H1 (cell line): ENCODE results near the gene PEX26. TPM values are rescaled to one million over a fixed set of nuclear protein-coding genes. Genes with fewer than 3 reads are reported as not detected.

Experiments
- CTCF ChIA-PET: fragments of 300-600 bp; sonication (Branson Sonifier 250); formaldehyde crosslinking; loops from one replicate; lab custom pipeline; 2021; ENCODE audit not compliant: partially characterized antibody; lab: Charles Lee
- POLR2A ChIA-PET: fragments of 300-600 bp; sonication (Branson Sonifier 250); formaldehyde crosslinking; loops from one replicate; lab custom pipeline; 2021; ENCODE audit warnings: inconsistent platforms; ENCODE audit not compliant: partially characterized antibody; lab: Charles Lee
- DNase-seq, 2 experiments: peaks; one replicate each; pipeline versions ENCODE4 v3.0.0 to v3.0.0-alpha.2; 2010 to 2022; ENCODE audit warnings: low spot score in 2 of 2, low read depth in 1 of 2, mixed read lengths in 1 of 2
- FAIRE-seq: peaks from 2 replicates; lab custom pipeline; 2011; peaks lifted over from hg19 to GRCh38; lab: Jason Lieb, UNC
- H2AFZ ChIP-seq: 2 replicates; pipeline ENCODE4 v1.8.1; 2012; ENCODE audit warnings: low read length, inconsistent platforms
- H2AK5ac ChIP-seq: 2 replicates; pipeline ENCODE4 v1.6.1; 2013; ENCODE audit warnings: low read depth, low read length
- H2BK120ac ChIP-seq: replicated peaks from 2 replicates; pipeline ENCODE3; 2013; ENCODE audit warnings: low read depth, low read length, inconsistent platforms
- H2BK12ac ChIP-seq: 2 replicates; pipeline ENCODE4 v1.6.1; 2013; ENCODE audit warnings: low read depth, low read length
- H2BK15ac ChIP-seq: 2 replicates; pipeline ENCODE4 v1.6.1; 2013; ENCODE audit warnings: low read length
- H2BK20ac ChIP-seq: 2 replicates; pipeline ENCODE4 v1.6.1; 2013; ENCODE audit warnings: low read length
- H2BK5ac ChIP-seq: 2 replicates; pipeline ENCODE4 v1.6.1; 2013; ENCODE audit warnings: low read depth, low read length
- H3K14ac ChIP-seq: 2 replicates; pipeline ENCODE4 v1.6.1; 2013; ENCODE audit warnings: inconsistent platforms; ENCODE audit not compliant: insufficient read length
- H3K18ac ChIP-seq: 2 replicates; pipeline ENCODE4 v1.6.1; 2013; ENCODE audit warnings: low read length; ENCODE audit errors: extremely low read depth
- H3K23ac ChIP-seq: 2 replicates; pipeline ENCODE4 v1.6.1; 2013; ENCODE audit warnings: inconsistent platforms; ENCODE audit not compliant: insufficient read length
- H3K23me2 ChIP-seq: 2 replicates; pipeline ENCODE4 v1.6.1; 2013; ENCODE audit warnings: low read depth, low read length
- H3K27ac ChIP-seq: 2 replicates; pipeline ENCODE4 v1.6.1; 2011; ENCODE audit warnings: low read depth, low read length, inconsistent platforms
- H3K27me3 ChIP-seq, 4 experiments: replicated peaks in 1 of 4; 1 replicate in 1 of 4; 2 replicates in 3 of 4; pipeline versions ENCODE4 v1.6.1 to v1.8.1; 2011 to 2013; ENCODE audit warnings: low read length in 3 of 4, mild to moderate bottlenecking in 3 of 4, inconsistent platforms in 2 of 4, mixed read lengths in 2 of 4, moderate library complexity in 1 of 4; ENCODE audit not compliant: control insufficient read depth in 3 of 4, insufficient read depth in 3 of 4; ENCODE audit errors: extremely low read depth in 1 of 4
- H3K36me3 ChIP-seq, 4 experiments: 2 replicates each; pipeline versions ENCODE4 v1.6.1 to v1.8.1; 2011 to 2013; ENCODE audit warnings: mild to moderate bottlenecking in 4 of 4, low read length in 3 of 4, moderate library complexity in 2 of 4, control low read depth in 1 of 4, inconsistent platforms in 1 of 4; ENCODE audit not compliant: insufficient read depth in 4 of 4, control insufficient read depth in 2 of 4
- H3K4ac ChIP-seq: replicated peaks from 2 replicates; pipeline ENCODE3; 2013; ENCODE audit warnings: low read length, low read depth, mixed read lengths, inconsistent platforms; ENCODE audit not compliant: insufficient read length
- H3K4me1 ChIP-seq, 4 experiments: replicated peaks in 1 of 4; 1 replicate in 1 of 4; 2 replicates in 3 of 4; pipeline versions ENCODE4 v1.6.1 to v1.8.1; 2011 to 2013; ENCODE audit warnings: low read length in 3 of 4, inconsistent platforms in 2 of 4, mixed read lengths in 1 of 4; ENCODE audit not compliant: insufficient read depth in 4 of 4, control insufficient read depth in 3 of 4
- H3K4me2 ChIP-seq, 2 experiments: 2 replicates each; pipeline versions ENCODE4 v1.6.1 to v1.8.1; 2011 to 2013; ENCODE audit warnings: low read depth in 2 of 2, low read length in 2 of 2, control low read depth in 1 of 2, inconsistent platforms in 1 of 2, mild to moderate bottlenecking in 1 of 2; ENCODE audit not compliant: insufficient read depth in 1 of 2
- H3K4me3 ChIP-seq, 4 experiments: fragments of 200-600, 300-600 bp in 1 of 4; sonication (generic), shearing (Covaris generic), sonication (Bioruptor Twin) in 1 of 4; 2 replicates each; pipeline versions ENCODE4 v1.5.1 to v1.8.1; 2011 to 2016; ENCODE audit warnings: low read length in 4 of 4, low read depth in 3 of 4, control low read depth in 2 of 4, inconsistent platforms in 2 of 4, mild to moderate bottlenecking in 2 of 4, mixed read lengths in 1 of 4, moderate library complexity in 1 of 4; ENCODE audit not compliant: insufficient read depth in 2 of 4; ENCODE audit errors: extremely low read depth in 1 of 4
- H3K56ac ChIP-seq: replicated peaks from 2 replicates; pipeline ENCODE3; 2013; ENCODE audit warnings: low read depth, mild to moderate bottlenecking, mixed read lengths, low read length, inconsistent platforms; ENCODE audit not compliant: insufficient read length
- H3K79me1 ChIP-seq: 2 replicates; pipeline ENCODE4 v1.6.1; 2013; ENCODE audit warnings: low read depth, low read length, control low read depth
- H3K79me2 ChIP-seq, 2 experiments: 2 replicates each; pipeline versions ENCODE4 v1.6.1 to v1.8.1; 2012 to 2013; ENCODE audit warnings: low read length in 2 of 2, mild to moderate bottlenecking in 2 of 2, inconsistent platforms in 1 of 2; ENCODE audit not compliant: insufficient read depth in 2 of 2, control insufficient read depth in 1 of 2
- H3K9ac ChIP-seq, 4 experiments: replicated peaks in 1 of 4; 1 replicate in 1 of 4; 2 replicates in 3 of 4; pipeline versions ENCODE4 v1.6.1 to v1.8.1; 2011 to 2013; ENCODE audit warnings: low read depth in 3 of 4, low read length in 3 of 4, control low read depth in 2 of 4, mild to moderate bottlenecking in 2 of 4, moderate library complexity in 2 of 4, inconsistent platforms in 1 of 4; ENCODE audit errors: extremely low read depth in 1 of 4
- H3K9me3 ChIP-seq, 2 experiments: 2 replicates each; pipeline versions ENCODE4 v1.6.1 to v1.8.1; 2012 to 2013; ENCODE audit warnings: mild to moderate bottlenecking in 2 of 2, moderate library complexity in 2 of 2, control low read depth in 1 of 2, inconsistent platforms in 1 of 2, low read depth in 1 of 2, low read length in 1 of 2, mixed read lengths in 1 of 2; ENCODE audit not compliant: insufficient read depth in 2 of 2
- H4K20me1 ChIP-seq, 2 experiments: replicated peaks in 1 of 2; 2 replicates each; pipeline versions ENCODE3 to v1.8.1; 2011 to 2013; ENCODE audit warnings: inconsistent platforms in 2 of 2, low read length in 2 of 2, mild to moderate bottlenecking in 1 of 2; ENCODE audit not compliant: insufficient read depth in 2 of 2, control insufficient read depth in 1 of 2
- H4K5ac ChIP-seq: 2 replicates; pipeline ENCODE4 v1.6.1; 2013; ENCODE audit warnings: low read length, low read depth, mixed read lengths, inconsistent platforms; ENCODE audit not compliant: insufficient read length
- H4K8ac ChIP-seq: 2 replicates; pipeline ENCODE4 v1.8.0; 2013; ENCODE audit warnings: mild to moderate bottlenecking, moderate library complexity, low read length, inconsistent platforms; ENCODE audit not compliant: insufficient read depth; ENCODE audit errors: extremely low read depth
- H4K91ac ChIP-seq: replicated peaks from 2 replicates; pipeline ENCODE3; 2013; ENCODE audit warnings: low read length, mixed read lengths, inconsistent platforms; ENCODE audit not compliant: insufficient read length
- ATF2 ChIP-seq: IDR thresholded peaks from 2 replicates; pipeline ENCODE4 v1.6.1; 2012; ENCODE audit warnings: low read length, inconsistent platforms
- E2F6 ChIP-seq: IDR thresholded peaks from 2 replicates; pipeline ENCODE4 v1.6.1; 2012; ENCODE audit warnings: inconsistent platforms
- JUN ChIP-seq: IDR thresholded peaks from 2 replicates; pipeline ENCODE4 v1.6.1; 2011; ENCODE audit warnings: low read depth, mild to moderate bottlenecking, improper control_type of control experiment, low read length
- KDM5A ChIP-seq: fragments of 200-600 bp; IDR thresholded peaks from 2 replicates; pipeline ENCODE4 v1.7.1; 2012; ENCODE audit warnings: mild to moderate bottlenecking, low read length, inconsistent platforms, mixed read lengths
- NRF1 ChIP-seq: IDR thresholded peaks from 2 replicates; pipeline ENCODE4 v1.6.1; 2011; ENCODE audit warnings: mild to moderate bottlenecking, low read depth, low read length, improper control_type of control experiment
- POLR2AphosphoS5 ChIP-seq: IDR thresholded peaks from 2 replicates; pipeline ENCODE4 v1.6.1; 2011; ENCODE audit warnings: low read depth, low read length
- RAD21 ChIP-seq, 2 experiments: IDR thresholded peaks in 1 of 2; conservative IDR thresholded peaks in 1 of 2; 2 replicates each; pipeline ENCODE4 v1.6.1; 2011; ENCODE audit warnings: low read depth in 2 of 2, low read length in 2 of 2, improper control_type of control experiment in 1 of 2, inconsistent platforms in 1 of 2, mild to moderate bottlenecking in 1 of 2, moderate library complexity in 1 of 2
- SP2 ChIP-seq: IDR thresholded peaks from 2 replicates; pipeline ENCODE4 v1.6.1; 2012; ENCODE audit warnings: mild to moderate bottlenecking, low read length, inconsistent platforms
- SRF ChIP-seq: IDR thresholded peaks from 2 replicates; pipeline ENCODE4 v1.6.1; 2011; ENCODE audit warnings: mild to moderate bottlenecking, low read depth, low read length, moderate library complexity
- TAF7 ChIP-seq: optimal IDR thresholded peaks from 2 replicates; pipeline ENCODE3; 2011; ENCODE audit warnings: low read depth, mild to moderate bottlenecking, inconsistent platforms, low read length, moderate library complexity, borderline replicate concordance
- WGBS, 2 experiments: shearing (Covaris generic) in 1 of 2; methylation state at CpG; one replicate each; pipeline versions ENCODE4 v1.1.6 to v1.1.7; 2013 to 2015; ENCODE audit warnings: low lambda C conversion rate in 2 of 2, mixed read lengths in 2 of 2, inconsistent platforms in 1 of 2, low coverage in 1 of 2, missing lambda C conversion rate in 1 of 2; ENCODE audit not compliant: insufficient replicate concordance in 2 of 2, insufficient coverage in 1 of 2, insufficient read length in 1 of 2; ENCODE audit errors: extremely low coverage in 1 of 2, missing lambda C conversion rate in 1 of 2; 5-methylcytosine and 5-hydroxymethylcytosine counted together
- polyA plus RNA-seq, 7 experiments: library from polyadenylated mRNA; depleted of rRNA in 3 of 7; stranded (reverse) in 5 of 7; unstranded in 2 of 7; fragments of >200 nt in 5 of 7; fragments of 200-250 nt in 2 of 7; gene quantifications; 1 replicate in 5 of 7; 2 replicates in 1 of 7; 4 replicates in 1 of 7; pipeline versions ENCODE4 v1.2.1 to v1.2.3, GENCODE V29; 2011 to 2013; ENCODE audit warnings: missing spikeins in 2 of 7, mixed read lengths in 2 of 7
- total RNA-seq: library from RNA; stranded (reverse); fragmentation: NEBNext Ultra II Directional; extraction: Animal tissue kit (Norgen Biotek cat#: 25700); gene quantifications from 2 replicates; pipeline ENCODE4 v1.2.1, GENCODE V29; 2021

The PEX26 gene
- total and polyA plus RNA-seq, 2 of the 8 experiments (the other 6 are each of a cell fraction or from before 2014, with no cell fraction given): 33.1 to 49.0 TPM

- H2BK15ac ChIP-seq: no peak overlapping the region
- H3K23ac ChIP-seq: no peak overlapping the region
- no peak overlapping the region for H2BK20ac ChIP-seq
- no peak overlapping the region for H3K4me2 ChIP-seq
- no peak overlapping the region for H2BK5ac ChIP-seq
- no peak overlapping the region for H2BK120ac ChIP-seq
- no peak overlapping the region for H3K9ac ChIP-seq
- peaks cover 0 to 7% (median 4%) of the 10 kb centered on the region in 4 experiments; a peak in 6 of 7 replicates for H3K27me3 ChIP-seq
- H4K20me1 ChIP-seq: no peaks in the 10 kb centered on the region
- no peak overlapping the region for H3K4ac ChIP-seq
- no peak overlapping the region for H3K18ac ChIP-seq
- no peaks in the 10 kb centered on the region for H3K79me2 ChIP-seq
- DNase-seq (no peak), FAIRE-seq (no peak)
- H2AFZ ChIP-seq: no peak overlapping the region
- no peak overlapping the region for H3K4me3 ChIP-seq
- H2BK12ac ChIP-seq: no peak overlapping the region
- H3K9me3 ChIP-seq: peaks cover 7 to 15% of the 10 kb centered on the region in 2 experiments
- H3K4me1 ChIP-seq: no peaks in the 10 kb centered on the region
- H2AK5ac ChIP-seq: no peak overlapping the region
- H4K8ac ChIP-seq: no peak overlapping the region
- no peak overlapping the region for H3K27ac ChIP-seq
- POLR2A ChIA-PET: no interaction called here
- CTCF ChIA-PET: no interaction called here
- no peaks in the 10 kb centered on the region for H3K23me2 ChIP-seq
- no peak overlapping the region for H3K56ac ChIP-seq
- no peak for TF ChIP-seq ATF2
- TF ChIP-seq SP2: no peak
- no peak for TF ChIP-seq NRF1
- no peak for TF ChIP-seq E2F6
- TF ChIP-seq JUN: no peak
- TF ChIP-seq SRF: no peak
- TF ChIP-seq RAD21 (IDR thresholded peaks at IDR 0.05 in 1 of 2, conservative IDR thresholded peaks at IDR 0.05 in 1 of 2; ENCODE audit: low read depth in 2 of 2, low read length in 2 of 2): no peak
- TF ChIP-seq POLR2AphosphoS5: no peak
- TF ChIP-seq KDM5A: no peak
- TF ChIP-seq TAF7: no peak
- no peak overlapping the region for H3K14ac ChIP-seq
- H4K5ac ChIP-seq: no peak overlapping the region
- WGBS, 2 experiments: 88% methylated on average over 4 of the region's 4 CpGs; no CpG with 5 or more reads in 1 of the 2 experiments
- H3K36me3 ChIP-seq: no peaks in the 10 kb centered on the region
- no peaks in the 10 kb centered on the region for H3K79me1 ChIP-seq
- H4K91ac ChIP-seq: no peak overlapping the region
These were observed 26.8 kb downstream of the PEX26 start for GRCh38 chr22:18104566-18104965.
